GM18870 (cell line): Measurements from ENCODE around the gene EPN1.

ENCODE experiments used
- ATAC-seq: cut with Tn5 transposase; IDR thresholded peaks from one replicate; pipeline ENCODE4 v1.9.1; 2021; ENCODE audit warnings: moderate library complexity; ENCODE audit not compliant: unreplicated experiment

EPN1 gene

GRCh38 chr19:55692681-55693081 is 17.7 kb downstream of the EPN1 start:
- no peak for ATAC-seq

GRCh38 chr19:55693336-55693974 is 18.4 kb downstream of the EPN1 start:
- no peak for ATAC-seq

GRCh38 chr19:55694241-55694655 is 19.2 kb downstream of the EPN1 start:
- ATAC-seq = no peak

- no peak for ATAC-seq
Observed at GRCh38 chr19:55694656-55695491, 19.8 kb downstream of the EPN1 start.

- no peak for ATAC-seq
Observed at GRCh38 chr19:55695511-55696290, 20.7 kb downstream of the EPN1 start.

GRCh38 chr19:55696301-55697068 is 21.5 kb downstream of the EPN1 start:
- no peak for ATAC-seq

- no peak for ATAC-seq
Observed at GRCh38 chr19:55697069-55697440, 22.0 kb downstream of the EPN1 start.

GRCh38 chr19:55697698-55698097 is 22.7 kb downstream of the EPN1 start:
- no peak for ATAC-seq

- ATAC-seq = no peak
Observed at GRCh38 chr19:55698256-55698655, 23.2 kb downstream of the EPN1 start.

GRCh38 chr19:55699221-55699620 is 24.2 kb downstream of the EPN1 start:
- no peak for ATAC-seq

- ATAC-seq = no peak
Observed at GRCh38 chr19:55700813-55701212, 25.8 kb downstream of the EPN1 start.

GRCh38 chr19:55702131-55702627 is 27.2 kb downstream of the EPN1 start:
- ATAC-seq = no peak

- no peak for ATAC-seq
Observed at GRCh38 chr19:55703790-55704215, 28.8 kb downstream of the EPN1 start.

GRCh38 chr19:55704494-55705245 is 29.6 kb downstream of the EPN1 start:
- no peak for ATAC-seq

GRCh38 chr19:55705972-55706371 is 30.9 kb downstream of the EPN1 start:
- ATAC-seq = no peak

- ATAC-seq = no peak
Observed at GRCh38 chr19:55711719-55712118, 36.7 kb downstream of the EPN1 start.

- no peak for ATAC-seq
Observed at GRCh38 chr19:55712804-55713631, 38.0 kb downstream of the EPN1 start.

GRCh38 chr19:55716531-55716930 is 41.5 kb downstream of the EPN1 start:
- ATAC-seq = no peak

- ATAC-seq = no peak
Observed at GRCh38 chr19:55717251-55717650, 42.2 kb downstream of the EPN1 start.
